ENCODE data around the gene BABAM1. TPM values are rescaled to one million over a fixed set of nuclear protein-coding genes. Genes with fewer than 3 reads are reported as not detected.
"Not testable (repeated sequence)": the region's sequence is repeated elsewhere in the genome, so short reads cannot be mapped to it uniquely, and the experiment has no call there.

BABAM1 gene
- total RNA-seq, 4 donors from 2014 or later, result 60.0 to 72.0 (median 67.0) TPM

- Histone ChIP-seq H3K36me3 (peaks cover 0 to 32% (median 0%) of the 10 kb centered on the region in 3 donors), H3K4me1 (peaks cover 0 to 22% (median 7%) of the 10 kb centered on the region in 4 donors), H3K27ac (no peak overlapping the region), H3K27me3 (no peaks in the 10 kb centered on the region), H3K4me3 (no peak overlapping the region), H3K9me3 (peaks cover 0 to 3% (median 0%) of the 10 kb centered on the region in 4 donors)
- WGBS, 2 donors, result 87 to 95% methylated on average over 14 of the region's 14 CpGs
- DNase-seq (ENCODE audit: low spot score in 2 of 2), result no peak
- TF ChIP-seq POLR2A (IDR thresholded peaks at IDR 0.05) (no peak), EP300 (IDR thresholded peaks at IDR 0.05) (no peak), CTCF (IDR thresholded peaks at IDR 0.05) (no peak)
Measured at GRCh38 chr19:17293605-17294004, 26.4 kb downstream of the BABAM1 start.

- no peak for DNase-seq (ENCODE audit: low spot score in 2 of 2)
- Histone ChIP-seq H3K27ac (no peak overlapping the region), H3K4me3 (no peak overlapping the region), H3K9me3 (peaks cover 0 to 3% (median 0%) of the 10 kb centered on the region in 4 donors), H3K4me1 (peaks cover 0 to 22% (median 7%) of the 10 kb centered on the region in 4 donors), H3K27me3 (no peaks in the 10 kb centered on the region), H3K36me3 (peaks cover 0 to 36% (median 0%) of the 10 kb centered on the region in 3 donors)
- 83 to 84% methylated on average over 36 to 40 of the region's 48 CpGs for WGBS, 2 donors
- TF ChIP-seq EP300 (IDR thresholded peaks at IDR 0.05), result no peak
- TF ChIP-seq POLR2A (IDR thresholded peaks at IDR 0.05), result no peak
- no peak for TF ChIP-seq CTCF (IDR thresholded peaks at IDR 0.05)
Measured at GRCh38 chr19:17294051-17294891, 27.0 kb downstream of the BABAM1 start.

GRCh38 chr19:17295551-17295950 is 28.3 kb downstream of the BABAM1 start:
- not testable (repeated sequence) for H3K27ac ChIP-seq; DNase-seq (ENCODE audit: low spot score in 2 of 2); H3K27me3 ChIP-seq; H3K4me3 ChIP-seq; H3K9me3 ChIP-seq
- Histone ChIP-seq H3K36me3 (peaks cover 0 to 42% (median 0%) of the 10 kb centered on the region in 3 donors), H3K4me1 (peaks cover 0 to 17% (median 7%) of the 10 kb centered on the region in 4 donors)
- 97% methylated on average over 6 of the region's 6 CpGs for WGBS, 2 donors

GRCh38 chr19:17296273-17296672 is 29.0 kb downstream of the BABAM1 start:
- no peak for TF ChIP-seq EP300 (IDR thresholded peaks at IDR 0.05)
- no peak for TF ChIP-seq CTCF (IDR thresholded peaks at IDR 0.05)
- no peak for TF ChIP-seq POLR2A (IDR thresholded peaks at IDR 0.05)
- Histone ChIP-seq H3K9me3 (peaks cover 0 to 3% (median 0%) of the 10 kb centered on the region in 4 donors), H3K4me3 (no peak overlapping the region), H3K27me3 (no peaks in the 10 kb centered on the region), H3K4me1 (peaks cover 0 to 17% (median 7%) of the 10 kb centered on the region in 4 donors), H3K36me3 (peaks cover 0 to 49% (median 0%) of the 10 kb centered on the region in 3 donors), H3K27ac (no peak overlapping the region)
- no peak for DNase-seq (ENCODE audit: low spot score in 2 of 2)
- WGBS, 2 donors, result 61 to 64% methylated on average over 4 of the region's 4 CpGs

- Histone ChIP-seq H3K9me3 (peaks cover 0 to 3% (median 0%) of the 10 kb centered on the region in 4 donors), H3K4me3 (no peak overlapping the region), H3K27ac (no peak overlapping the region), H3K27me3 (no peaks in the 10 kb centered on the region), H3K36me3 (peaks cover 0 to 51% (median 0%) of the 10 kb centered on the region in 3 donors), H3K4me1 (peaks cover 0 to 18% (median 6%) of the 10 kb centered on the region in 4 donors)
- TF ChIP-seq POLR2A (IDR thresholded peaks at IDR 0.05) (no peak), CTCF (IDR thresholded peaks at IDR 0.05) (no peak), EP300 (IDR thresholded peaks at IDR 0.05) (no peak)
- DNase-seq (ENCODE audit: low spot score in 2 of 2), result no peak
- 77 to 83% methylated on average over 6 of the region's 6 CpGs for WGBS, 2 donors
Measured at GRCh38 chr19:17296976-17297375, 29.7 kb downstream of the BABAM1 start.
